ENCODE results near the gene XXYLT1. TPM values are rescaled to one million over a fixed set of nuclear protein-coding genes. Genes with fewer than 3 reads are reported as not detected.

XXYLT1 gene
- polyA plus RNA-seq, 1 donor (not counting 4 experiments of a cell fraction or from before 2014, with no cell fraction given): 11.1 TPM

DNA sequence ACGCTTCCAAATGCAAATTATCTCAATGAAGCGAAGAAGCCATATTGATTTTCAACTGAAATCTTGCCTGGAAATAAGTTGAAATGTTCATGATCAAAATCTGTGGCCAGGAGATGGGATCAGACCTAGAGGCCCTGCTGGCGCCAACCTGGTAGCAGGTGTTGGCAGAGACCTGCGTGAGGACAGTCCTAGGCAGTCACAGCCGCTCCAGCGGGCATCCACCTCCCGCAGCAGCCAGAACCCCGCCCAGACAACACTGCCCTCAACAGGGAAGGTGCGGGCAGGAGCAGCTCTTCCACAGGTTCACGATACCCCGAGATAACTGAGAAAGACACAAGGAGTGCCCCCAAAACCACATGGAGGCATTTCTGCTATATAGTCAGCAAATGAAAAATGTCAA, 145.3 kb downstream of the XXYLT1 start:
- Histone ChIP-seq H4K20me1 (ENCODE audit: control insufficient read depth, extremely low read depth, insufficient read depth, low read length) (no peaks in the 10 kb centered on the region), H3K9me1 (ENCODE audit: control insufficient read depth, extremely low read depth, insufficient read depth, low read length) (no peaks in the 10 kb centered on the region), H3K27ac (ENCODE audit: control insufficient read depth, insufficient read depth, low read length) (no peak overlapping the region), H3K79me2 (ENCODE audit: control insufficient read depth, insufficient read depth, low read length) (no peaks in the 10 kb centered on the region), H3K4me3 (ENCODE audit: control insufficient read depth in 2 of 3, extremely low read depth in 1 of 3, insufficient read depth in 2 of 3, low read depth in 1 of 3, low read length in 3 of 3) (no peak overlapping the region), H2AFZ (ENCODE audit: control insufficient read depth, low read length) (no peak overlapping the region), H3K36me3 (ENCODE audit: control insufficient read depth in 2 of 2, extremely low read depth in 1 of 2, insufficient read depth in 2 of 2, low read length in 2 of 2) (no peaks in the 10 kb centered on the region), H3K4me1 (ENCODE audit: control insufficient read depth, extremely low read depth, insufficient read depth, low read length) (peaks cover 17% of the 10 kb centered on the region), H3K4me2 (ENCODE audit: control insufficient read depth, extremely low read depth, insufficient read depth, low read depth, low read length) (no peak overlapping the region), H3K9me3 (ENCODE audit: control insufficient read depth, low read depth, low read length) (no peaks in the 10 kb centered on the region), H3K27me3 (ENCODE audit: control insufficient read depth, extremely low read depth, insufficient read depth, low read length) (no peaks in the 10 kb centered on the region), H3K9ac (ENCODE audit: control insufficient read depth, extremely low read depth, insufficient read depth, low read length) (no peak overlapping the region)
- TF ChIP-seq, protein P1, sequence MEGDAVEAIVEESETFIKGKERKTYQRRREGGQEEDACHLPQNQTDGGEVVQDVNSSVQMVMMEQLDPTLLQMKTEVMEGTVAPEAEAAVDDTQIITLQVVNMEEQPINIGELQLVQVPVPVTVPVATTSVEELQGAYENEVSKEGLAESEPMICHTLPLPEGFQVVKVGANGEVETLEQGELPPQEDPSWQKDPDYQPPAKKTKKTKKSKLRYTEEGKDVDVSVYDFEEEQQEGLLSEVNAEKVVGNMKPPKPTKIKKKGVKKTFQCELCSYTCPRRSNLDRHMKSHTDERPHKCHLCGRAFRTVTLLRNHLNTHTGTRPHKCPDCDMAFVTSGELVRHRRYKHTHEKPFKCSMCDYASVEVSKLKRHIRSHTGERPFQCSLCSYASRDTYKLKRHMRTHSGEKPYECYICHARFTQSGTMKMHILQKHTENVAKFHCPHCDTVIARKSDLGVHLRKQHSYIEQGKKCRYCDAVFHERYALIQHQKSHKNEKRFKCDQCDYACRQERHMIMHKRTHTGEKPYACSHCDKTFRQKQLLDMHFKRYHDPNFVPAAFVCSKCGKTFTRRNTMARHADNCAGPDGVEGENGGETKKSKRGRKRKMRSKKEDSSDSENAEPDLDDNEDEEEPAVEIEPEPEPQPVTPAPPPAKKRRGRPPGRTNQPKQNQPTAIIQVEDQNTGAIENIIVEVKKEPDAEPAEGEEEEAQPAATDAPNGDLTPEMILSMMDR (optimal IDR thresholded peaks at IDR 0.05 in 1 of 3, IDR thresholded peaks at IDR 0.05 in 1 of 3, conservative IDR thresholded peaks at IDR 0.05 in 1 of 3; ENCODE audit: extremely low read depth in 1 of 3, insufficient read depth in 2 of 3, low read length in 3 of 3): no peak
- no peak for TF ChIP-seq EZH2 (IDR thresholded peaks at IDR 0.05; ENCODE audit: low read length)
- no peak for DNase-seq (ENCODE audit: low read depth, low spot score)
- dilution Hi-C loops (cut with MboI; ENCODE audit: extremely low pct_ligation_motif_present, low sequenced_read_pairs): no loop called here
- no peak for FAIRE-seq

DNA sequence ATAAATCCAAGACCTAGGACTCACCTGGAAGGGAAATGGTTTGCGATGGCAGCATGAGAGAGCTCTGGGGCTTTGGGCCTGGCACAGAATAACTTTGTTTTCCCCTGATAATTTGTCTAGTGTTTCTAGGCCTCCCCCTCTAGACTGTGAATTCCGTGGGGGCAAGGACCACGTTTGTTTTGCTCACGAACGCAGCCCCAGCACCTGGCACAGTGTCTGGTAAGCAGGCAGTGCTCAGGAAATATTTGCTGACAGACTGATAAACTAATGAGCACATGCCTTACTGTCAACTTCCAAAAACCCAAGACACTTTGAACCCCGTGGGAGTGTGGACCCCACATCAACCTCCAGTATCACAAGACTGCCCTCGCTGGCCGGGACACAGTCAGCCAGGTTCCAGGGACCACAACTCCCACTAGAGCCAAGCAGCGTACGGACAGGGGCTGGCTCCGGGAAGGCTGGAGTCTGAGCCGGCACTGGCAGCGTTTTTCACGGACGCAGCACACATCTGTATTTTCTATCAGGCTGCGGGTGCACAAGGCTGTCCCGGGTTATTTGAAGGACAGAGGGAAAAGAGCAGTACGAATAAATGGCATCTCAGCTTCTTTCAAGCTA, 146.5 kb downstream of the XXYLT1 start:
- H3K4me3 ChIP-seq (ENCODE audit: control insufficient read depth in 2 of 3, extremely low read depth in 1 of 3, insufficient read depth in 2 of 3, low read depth in 1 of 3, low read length in 3 of 3): no peak overlapping the region
- H3K27ac ChIP-seq (ENCODE audit: control insufficient read depth, insufficient read depth, low read length): no peak overlapping the region
- H3K9me1 ChIP-seq (ENCODE audit: control insufficient read depth, extremely low read depth, insufficient read depth, low read length): no peaks in the 10 kb centered on the region
- FAIRE-seq: no peak
- no peaks in the 10 kb centered on the region for H3K27me3 ChIP-seq (ENCODE audit: control insufficient read depth, extremely low read depth, insufficient read depth, low read length)
- H3K79me2 ChIP-seq (ENCODE audit: control insufficient read depth, insufficient read depth, low read length): no peaks in the 10 kb centered on the region
- no peaks in the 10 kb centered on the region for H3K36me3 ChIP-seq (ENCODE audit: control insufficient read depth in 2 of 2, extremely low read depth in 1 of 2, insufficient read depth in 2 of 2, low read length in 2 of 2)
- no peak for TF ChIP-seq EZH2 (IDR thresholded peaks at IDR 0.05; ENCODE audit: low read length)
- TF ChIP-seq, protein P1 (optimal IDR thresholded peaks at IDR 0.05 in 1 of 3, IDR thresholded peaks at IDR 0.05 in 1 of 3, conservative IDR thresholded peaks at IDR 0.05 in 1 of 3; ENCODE audit: extremely low read depth in 1 of 3, insufficient read depth in 2 of 3, low read length in 3 of 3): no peak
- no peak overlapping the region for H3K9ac ChIP-seq (ENCODE audit: control insufficient read depth, extremely low read depth, insufficient read depth, low read length)
- peaks cover 5% of the 10 kb centered on the region for H3K4me1 ChIP-seq (ENCODE audit: control insufficient read depth, extremely low read depth, insufficient read depth, low read length)
- no peak overlapping the region for H2AFZ ChIP-seq (ENCODE audit: control insufficient read depth, low read length)
- dilution Hi-C loops (cut with MboI; ENCODE audit: extremely low pct_ligation_motif_present, low sequenced_read_pairs): no loop called here
- H3K4me2 ChIP-seq (ENCODE audit: control insufficient read depth, extremely low read depth, insufficient read depth, low read depth, low read length): no peak overlapping the region
- no peaks in the 10 kb centered on the region for H4K20me1 ChIP-seq (ENCODE audit: control insufficient read depth, extremely low read depth, insufficient read depth, low read length)
- no peak for DNase-seq (ENCODE audit: low read depth, low spot score)
- no peaks in the 10 kb centered on the region for H3K9me3 ChIP-seq (ENCODE audit: control insufficient read depth, low read depth, low read length)
